HS-27A (cell line): ENCODE measurements around the gene RPTOR.

Experiments
- DNase-seq: peaks from one replicate; pipeline ENCODE4 v3.0.0-alpha.2; 2012; ENCODE audit warnings: low read depth, missing footprints

The RPTOR gene

DNA sequence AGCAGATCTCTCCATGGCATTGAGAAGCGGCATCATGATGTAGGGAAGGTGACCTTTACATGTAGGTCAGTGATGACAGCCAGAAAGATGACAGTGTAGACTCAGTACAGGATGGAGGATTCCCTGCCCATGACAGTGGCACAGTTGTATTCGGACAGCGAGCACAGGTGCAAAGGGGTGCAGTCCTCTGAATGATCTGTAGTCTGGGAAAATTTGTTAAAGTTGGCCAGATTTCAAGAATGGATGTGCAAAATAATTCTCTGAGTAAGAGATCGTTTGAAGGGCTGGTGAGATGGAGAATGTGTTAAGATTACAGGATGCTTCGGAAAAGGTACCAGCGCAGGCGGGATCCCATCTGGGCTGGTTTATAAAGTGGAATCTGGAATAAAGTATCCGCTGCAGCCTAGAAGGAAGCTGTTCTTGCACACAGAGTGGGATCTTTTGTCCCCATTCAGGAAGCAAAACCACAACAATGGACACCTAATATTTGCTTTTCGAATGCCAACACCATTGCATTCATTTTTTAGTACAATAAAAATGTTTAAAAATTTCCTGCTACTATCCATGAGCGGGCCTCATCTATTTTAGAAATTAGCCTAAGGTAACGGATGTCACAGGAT lies 101.2 kb downstream of the RPTOR start:
- no peak for DNase-seq

DNA sequence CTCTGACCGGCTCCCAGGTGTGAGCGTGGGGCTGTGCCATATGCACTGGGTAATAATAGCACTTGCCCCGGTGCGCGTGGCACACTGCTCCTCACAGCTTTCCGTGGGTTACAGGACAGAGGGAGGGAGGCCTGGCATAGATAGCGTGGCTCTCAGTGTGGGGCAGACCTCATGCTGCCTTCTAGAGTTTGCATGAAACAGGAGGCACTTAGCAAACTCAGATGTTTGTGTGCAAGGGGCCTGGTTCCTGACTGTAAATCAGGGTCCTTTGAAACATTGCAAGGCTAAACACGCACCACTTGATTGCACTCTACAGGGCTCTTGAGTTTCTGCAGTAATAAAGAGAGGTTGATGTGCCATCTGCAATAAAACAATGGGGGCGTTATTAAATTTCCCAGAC lies 101.7 kb downstream of the RPTOR start:
- DNase-seq: no peak

DNA sequence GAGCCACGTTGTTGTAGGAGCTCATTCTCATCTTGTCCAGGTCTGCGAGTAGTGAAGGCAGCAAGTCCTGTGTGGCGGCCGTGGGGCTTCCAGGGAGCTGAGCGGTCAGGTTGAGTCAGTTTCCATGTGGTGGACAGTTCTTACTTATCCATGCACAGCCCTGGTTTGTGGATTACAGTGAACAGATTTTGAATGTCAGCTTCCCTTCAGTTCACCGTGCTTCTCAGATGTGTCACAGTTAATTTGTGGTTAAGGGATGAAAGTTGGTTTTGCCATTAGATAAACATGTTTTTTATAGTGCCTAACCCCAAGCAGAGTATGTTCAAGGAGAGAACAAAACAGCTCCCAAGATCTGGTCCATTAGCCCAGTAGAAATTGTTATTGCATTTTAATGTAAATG lies 103.1 kb downstream of the RPTOR start:
- peak; percentile 35 for DNase-seq

DNA sequence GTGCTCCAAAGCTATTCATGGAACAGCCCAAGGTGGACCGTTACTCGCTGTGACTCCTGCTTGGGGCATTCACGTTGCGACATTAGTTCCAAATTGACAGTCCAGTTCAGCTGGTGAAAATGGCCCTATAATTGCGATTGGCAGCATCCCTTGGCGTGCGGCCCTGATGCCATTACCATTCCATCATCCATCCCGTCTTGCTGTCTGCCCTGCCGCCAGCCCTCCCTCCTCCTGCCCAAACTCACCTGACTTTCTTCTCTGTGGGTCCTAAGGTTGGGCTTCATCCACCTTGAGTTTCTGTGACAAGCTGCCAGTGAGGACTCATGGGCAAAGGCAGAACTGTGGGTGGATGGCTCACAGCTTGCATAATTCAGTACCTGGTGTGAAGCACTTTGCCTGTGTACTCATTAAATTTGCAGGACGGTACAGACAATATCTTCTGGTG lies 104.6 kb downstream of the RPTOR start:
- DNase-seq: no peak

DNA sequence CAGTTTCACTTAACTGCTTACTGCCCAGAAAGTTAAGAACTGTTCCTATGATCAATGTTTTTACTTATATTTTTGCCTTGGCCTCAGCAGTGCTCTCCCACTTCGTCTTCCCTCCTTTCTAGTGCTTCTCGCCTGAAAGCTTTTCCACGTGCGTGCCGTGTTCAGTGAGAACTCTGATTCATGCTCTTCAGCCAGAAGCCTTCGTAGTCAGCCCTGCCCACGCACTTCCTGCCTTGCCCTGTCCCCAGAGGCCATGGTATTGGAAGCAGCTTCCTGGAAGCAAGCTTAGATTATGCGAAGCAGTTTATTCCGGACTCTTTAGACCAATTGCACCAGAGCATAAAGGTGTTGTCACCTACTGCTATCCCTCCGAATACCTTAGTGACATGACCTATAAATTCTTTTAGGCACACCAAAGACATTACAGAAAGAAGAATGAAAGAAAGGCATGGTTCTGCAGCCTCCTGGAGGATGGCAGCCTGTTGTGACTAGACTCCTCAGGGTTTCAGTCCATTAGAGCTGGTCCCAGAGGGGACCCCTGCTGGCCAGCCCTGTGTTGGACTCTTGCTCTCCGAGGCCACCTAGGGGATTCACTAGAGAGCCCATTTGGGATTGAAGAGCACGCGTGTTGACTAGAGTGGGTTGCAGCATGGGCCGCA lies 105.2 kb downstream of the RPTOR start:
- DNase-seq: peak; percentile 14

DNA sequence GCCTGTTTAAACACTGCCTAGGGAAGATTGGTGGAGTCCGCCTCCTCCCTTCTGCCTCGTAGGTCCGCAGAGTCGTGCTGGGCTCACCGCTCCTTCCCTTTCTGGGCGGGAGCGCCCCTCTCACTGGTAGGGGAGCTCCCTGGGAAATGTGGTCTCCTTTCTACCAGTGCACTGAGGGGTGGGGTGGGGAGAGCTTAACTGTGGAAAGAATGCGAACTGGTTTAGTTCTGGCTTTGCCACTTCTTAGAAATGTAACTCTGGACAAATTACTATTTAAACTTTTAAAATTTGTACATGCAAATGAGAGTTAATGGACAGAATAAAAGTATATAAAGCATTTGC lies 105.7 kb downstream of the RPTOR start:
- no peak for DNase-seq

DNA sequence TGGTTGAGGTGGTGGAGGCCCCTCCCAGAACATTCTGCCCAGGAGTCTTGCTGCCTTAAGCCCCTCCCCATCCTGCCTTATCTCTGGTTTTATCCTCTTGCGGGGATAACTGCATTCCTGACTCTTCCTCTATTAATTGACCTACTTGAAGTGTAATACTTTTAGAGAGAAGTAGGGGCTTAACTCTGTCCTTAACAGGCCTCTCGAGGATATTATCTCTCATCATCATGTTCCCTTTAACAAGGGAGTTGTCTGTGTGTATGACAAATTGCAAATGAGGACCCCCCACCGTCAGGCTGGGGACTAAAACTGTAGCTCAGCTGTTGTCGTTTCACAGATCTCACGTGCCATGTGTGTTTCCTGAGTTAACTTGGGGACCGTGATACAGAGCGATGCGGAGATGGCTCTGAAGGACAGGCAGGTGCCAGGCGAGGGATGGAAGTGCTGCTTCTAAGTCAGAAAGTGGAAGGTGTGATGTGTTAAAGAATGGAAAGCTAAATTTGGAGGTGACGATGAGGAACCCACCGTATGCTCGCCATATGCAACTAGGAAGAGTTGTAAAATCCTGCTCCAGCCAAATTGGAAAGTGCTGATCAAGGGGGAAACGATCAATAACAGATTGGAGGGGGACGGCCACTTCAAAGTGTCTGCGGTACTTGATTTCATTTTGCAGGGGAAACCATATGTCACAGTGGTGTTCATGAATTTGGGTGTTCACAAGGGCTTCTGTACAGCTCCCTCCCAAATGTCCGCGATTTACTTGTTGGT lies 106.3 kb downstream of the RPTOR start:
- DNase-seq: no peak

DNA sequence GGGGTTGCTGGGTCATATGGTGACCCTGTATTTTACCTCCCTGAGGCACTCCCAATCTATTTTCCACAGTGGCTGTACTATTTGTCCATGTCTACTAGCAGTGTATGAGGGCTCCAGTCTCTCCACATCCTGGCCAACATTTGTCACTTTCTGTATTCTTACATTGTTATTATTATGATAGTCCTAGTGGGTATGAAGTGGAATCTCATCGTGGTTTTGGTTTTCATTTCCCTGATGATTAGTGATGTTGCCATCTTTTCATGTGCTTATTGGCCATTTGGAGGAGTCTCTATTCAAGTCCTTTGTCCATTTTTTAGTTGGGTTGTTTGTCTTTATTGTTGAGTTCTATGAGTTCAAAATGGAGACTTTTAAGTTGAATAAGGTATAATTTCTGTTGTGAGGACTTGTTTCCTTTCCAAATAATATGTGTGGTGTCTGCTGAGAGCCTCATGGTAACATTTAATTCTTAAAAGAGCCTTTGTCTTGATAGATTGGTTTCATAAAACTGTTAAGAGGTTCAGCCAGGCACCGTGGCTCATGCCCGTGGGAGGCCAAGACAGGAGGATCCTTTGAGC lies 108.2 kb downstream of the RPTOR start:
- DNase-seq: no peak

DNA sequence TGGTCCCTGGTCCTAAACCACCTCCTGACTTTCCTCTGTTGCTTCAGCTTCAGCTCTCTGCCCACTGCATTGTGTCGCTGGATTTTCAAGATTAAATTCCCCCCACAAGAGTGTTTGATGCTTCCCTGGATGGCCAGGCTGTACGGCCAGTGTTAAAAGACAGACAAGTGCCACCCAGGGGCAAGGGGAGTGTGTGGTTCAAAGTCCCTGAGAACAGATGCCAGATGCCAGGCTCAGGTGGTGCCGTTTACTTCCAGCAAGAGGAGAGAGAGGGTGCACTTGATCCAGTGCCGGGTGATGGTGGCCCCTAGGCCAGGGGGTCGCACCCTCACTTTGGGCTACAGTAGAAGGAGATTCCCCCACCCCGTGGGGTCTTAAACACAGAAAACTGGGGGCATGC lies 109.2 kb downstream of the RPTOR start:
- DNase-seq: no peak

DNA sequence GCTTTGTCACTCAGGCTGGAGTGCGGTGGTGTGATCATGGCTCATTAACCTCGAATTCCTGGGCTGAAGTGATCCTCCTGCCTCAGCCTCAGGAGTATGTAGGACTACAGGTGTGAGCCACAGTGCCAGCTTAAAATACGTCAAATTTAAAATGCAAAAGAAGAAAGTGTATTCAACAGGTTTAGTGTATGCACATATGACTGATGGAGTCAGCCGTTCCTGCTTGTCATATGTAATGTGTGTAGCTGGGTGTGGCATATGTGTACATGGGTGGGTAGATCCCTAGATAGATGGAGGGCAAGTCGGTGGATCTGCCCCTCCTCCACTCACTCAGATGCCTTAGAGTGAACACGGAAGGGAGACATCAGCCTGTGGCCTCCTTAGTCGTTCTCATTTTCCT lies 111.0 kb downstream of the RPTOR start:
- no peak for DNase-seq

DNA sequence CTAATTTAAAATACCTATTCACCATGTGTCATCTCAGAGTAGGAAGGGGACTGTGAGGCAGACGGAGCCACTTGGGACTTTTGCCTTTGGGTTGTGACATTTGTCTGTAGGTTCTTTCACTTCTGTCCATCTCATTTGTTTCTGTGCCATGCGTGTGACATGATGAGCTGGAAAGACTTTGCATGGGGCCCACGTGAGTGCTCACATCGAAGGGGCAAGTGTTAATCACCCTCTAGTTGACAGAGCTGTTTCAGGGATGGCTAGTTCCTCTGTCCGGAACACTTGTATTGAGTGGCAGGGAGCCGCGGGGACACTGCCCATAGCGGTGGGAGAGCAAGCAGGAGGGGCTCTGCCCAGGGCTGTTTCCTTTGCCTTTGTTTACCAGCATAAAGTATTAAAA lies 112.0 kb downstream of the RPTOR start:
- DNase-seq: no peak

DNA sequence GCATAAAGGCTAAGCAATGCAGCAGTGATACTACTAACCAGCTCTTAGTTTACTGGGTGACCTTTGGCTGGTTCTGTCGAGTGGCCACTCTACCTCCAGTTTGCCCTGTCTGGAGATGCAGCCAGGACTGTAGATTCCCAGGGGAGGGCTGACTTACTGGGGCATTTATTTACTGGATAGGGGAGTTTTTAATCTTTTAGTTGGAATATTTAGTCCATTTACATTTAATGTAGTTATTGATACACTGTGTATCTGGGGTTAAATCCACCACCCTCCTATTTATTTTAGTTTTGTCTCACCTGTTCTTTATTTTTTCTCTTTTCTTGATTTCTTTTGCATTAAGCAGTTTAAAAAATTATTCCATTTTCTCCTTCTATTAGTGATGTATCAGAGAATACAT lies 112.9 kb downstream of the RPTOR start:
- no peak for DNase-seq

DNA sequence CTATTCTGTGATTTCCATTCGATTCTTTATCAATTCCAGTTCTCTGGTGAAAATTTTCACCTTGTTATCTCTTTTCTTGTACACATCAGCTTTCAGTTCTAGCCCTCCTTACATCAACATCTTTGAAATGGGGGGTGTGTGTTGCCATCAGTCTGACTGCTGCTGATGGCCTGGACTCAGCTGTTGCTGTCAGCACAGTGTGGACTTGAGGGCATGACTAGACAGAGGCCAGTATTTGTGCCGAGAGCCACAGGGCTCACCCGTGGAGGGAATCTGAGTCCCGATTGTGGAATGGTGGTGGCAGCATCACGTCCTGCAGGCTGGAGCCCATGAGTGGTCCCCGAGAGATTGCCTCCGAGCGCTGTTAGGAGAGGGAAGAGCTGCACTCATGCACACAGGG lies 114.2 kb downstream of the RPTOR start:
- no peak for DNase-seq

DNA sequence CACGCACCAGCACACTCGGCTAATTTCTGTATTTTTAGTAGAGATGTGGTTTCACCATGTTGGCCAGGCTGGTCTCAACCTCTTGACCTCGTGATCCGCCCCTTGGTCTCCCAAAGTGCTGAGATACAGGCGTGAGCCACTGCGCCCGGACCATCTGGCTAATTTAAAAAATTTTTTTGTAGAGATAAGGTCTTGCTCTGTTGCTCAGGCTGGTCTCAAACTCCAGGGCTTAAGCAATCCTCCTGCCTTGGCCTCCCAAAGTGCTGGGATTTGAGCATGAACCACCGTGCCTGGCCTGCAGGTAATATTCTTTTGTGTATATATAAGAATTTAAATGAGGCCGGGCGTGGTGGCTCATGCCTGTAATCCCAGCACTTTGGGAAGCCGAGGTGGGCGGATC lies 115.0 kb downstream of the RPTOR start:
- no peak for DNase-seq

DNA sequence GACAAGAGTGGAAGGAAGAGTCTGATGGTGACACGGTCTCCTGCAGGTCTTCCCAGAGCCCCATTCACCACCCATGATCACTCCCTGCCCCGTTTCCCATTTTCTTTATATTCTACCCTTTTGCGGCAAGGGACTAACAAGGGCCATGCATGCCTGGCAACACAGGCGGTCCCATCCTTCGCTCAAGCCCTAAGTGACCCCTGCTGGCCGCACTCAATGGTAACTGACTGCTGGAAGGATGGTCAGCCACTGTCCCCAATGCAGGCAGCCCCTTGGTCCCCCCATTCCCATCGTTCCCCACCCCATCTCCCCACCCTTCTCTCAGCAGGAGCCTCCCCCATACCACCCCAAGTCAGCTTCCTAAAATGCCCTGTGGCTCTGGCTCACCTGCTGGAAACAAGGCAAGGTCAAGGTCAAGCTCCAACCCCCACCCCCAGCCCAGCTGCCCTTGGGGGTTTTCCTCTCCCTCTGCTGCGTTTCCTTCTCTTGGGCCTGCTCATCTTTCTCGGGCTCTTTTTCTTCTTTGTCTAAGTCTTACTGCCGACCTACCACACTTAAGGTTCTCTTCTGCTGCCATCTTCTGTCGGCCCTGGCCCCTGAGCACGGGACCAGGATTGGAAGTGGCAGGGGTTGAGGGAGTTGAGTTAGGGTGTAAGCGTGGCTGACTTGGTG lies 116.0 kb downstream of the RPTOR start:
- DNase-seq: no peak

DNA sequence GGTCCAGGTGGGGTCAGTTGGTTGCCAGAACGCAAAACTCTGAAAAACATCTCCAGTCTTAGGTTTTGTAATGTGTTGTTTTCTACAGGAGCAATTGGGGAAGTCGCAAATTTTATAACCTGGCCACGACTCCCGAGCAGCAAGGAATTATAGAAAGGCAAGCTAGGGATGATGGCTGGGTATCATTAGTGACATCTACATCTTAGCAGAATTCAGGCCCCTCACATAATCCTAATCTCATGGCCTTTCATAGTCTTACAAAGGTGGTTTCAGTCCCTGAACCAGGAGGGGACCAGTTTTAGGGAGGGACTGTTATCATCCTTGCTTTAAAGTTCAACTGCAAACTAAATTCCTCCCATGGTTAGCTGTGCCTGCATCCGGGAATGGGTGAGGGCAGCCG lies 117.9 kb downstream of the RPTOR start:
- DNase-seq: no peak

DNA sequence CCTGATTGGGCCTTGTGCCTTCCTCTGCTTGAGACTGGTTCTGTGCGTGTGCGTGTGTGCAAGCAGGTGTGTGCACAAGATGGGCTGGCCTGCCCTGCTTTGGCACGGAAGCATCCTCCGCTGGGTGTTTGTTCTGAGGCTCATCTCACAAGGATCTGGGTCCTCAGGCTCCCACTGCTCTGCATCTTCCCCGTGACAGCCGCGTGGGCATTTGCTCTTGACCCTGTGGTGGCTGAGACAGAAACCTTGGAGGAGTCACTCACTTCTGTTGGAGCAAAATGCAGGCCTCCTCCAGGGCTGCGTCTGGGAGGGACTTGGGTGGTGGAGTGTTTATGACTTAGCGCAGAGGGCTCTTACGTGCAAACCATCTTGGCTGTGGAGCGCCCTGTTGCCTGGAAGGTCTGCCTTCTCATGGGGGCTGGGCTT lies 119.2 kb downstream of the RPTOR start:
- DNase-seq: no peak

DNA sequence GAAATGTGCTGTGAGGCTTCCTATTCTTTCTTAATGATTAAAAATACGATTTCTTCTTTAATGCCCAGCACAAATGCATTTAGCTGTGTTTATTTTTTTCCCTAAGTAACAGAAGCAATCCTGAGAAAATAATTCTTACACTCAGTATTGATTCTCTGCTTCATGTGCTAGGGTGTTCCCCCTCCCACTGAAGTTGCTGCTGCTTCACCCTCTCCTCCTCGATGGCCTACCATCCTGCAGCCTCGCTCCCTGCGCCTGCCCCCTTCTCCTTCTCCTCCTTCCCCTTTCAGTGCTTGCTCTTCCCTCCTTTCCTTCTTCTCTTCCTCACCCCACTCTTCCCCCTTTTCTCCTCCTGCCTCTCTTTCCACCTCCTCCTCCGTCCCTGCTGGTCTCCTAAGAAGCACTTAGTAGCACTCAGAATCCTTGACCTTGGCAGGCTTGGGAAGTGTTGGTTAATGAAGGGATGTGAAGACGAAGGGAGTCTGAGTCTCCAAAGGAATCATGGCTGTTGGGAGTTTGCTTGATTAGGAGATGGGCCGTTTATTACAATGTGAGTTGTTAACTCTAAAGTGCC lies 119.7 kb downstream of the RPTOR start:
- DNase-seq: no peak

DNA sequence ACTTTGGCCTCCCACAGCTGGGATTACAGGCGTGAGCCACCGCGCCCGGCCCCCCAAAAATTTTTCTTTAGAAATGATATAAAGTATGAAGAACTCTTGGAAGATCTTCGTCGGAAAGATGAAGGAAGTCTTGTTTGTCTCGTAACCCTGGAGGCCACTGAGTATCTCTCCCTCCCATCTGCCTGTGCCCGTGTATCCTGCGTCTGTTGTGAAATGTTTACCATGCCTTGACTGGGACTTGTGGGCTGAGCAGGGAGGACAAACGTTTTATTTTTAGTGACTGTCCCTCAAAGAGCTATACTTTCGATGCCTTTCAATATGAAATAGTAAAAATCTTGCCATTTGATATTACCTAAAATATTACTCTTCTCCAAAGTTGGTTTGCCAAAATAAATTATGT lies 121.2 kb downstream of the RPTOR start:
- DNase-seq: no peak

DNA sequence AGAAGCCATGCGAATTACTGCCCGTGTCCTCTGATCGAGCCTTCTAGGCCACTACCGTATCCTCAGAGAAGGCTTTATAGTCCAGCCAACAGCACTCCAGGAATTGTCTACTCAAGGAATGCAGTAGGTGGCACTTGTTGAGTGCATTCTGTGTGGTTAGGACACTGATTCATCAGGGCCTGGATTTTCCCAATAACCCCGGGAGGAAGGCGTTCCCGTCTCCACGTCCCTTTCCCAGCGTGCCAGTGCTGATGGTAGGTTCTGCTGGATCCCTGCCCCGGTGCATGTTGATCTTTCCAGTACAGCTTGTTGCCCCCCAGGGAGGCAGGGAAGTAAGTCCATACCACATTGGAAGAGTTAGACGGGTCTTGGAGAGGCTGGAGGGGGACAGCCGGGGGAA lies 122.2 kb downstream of the RPTOR start:
- no peak for DNase-seq

DNA sequence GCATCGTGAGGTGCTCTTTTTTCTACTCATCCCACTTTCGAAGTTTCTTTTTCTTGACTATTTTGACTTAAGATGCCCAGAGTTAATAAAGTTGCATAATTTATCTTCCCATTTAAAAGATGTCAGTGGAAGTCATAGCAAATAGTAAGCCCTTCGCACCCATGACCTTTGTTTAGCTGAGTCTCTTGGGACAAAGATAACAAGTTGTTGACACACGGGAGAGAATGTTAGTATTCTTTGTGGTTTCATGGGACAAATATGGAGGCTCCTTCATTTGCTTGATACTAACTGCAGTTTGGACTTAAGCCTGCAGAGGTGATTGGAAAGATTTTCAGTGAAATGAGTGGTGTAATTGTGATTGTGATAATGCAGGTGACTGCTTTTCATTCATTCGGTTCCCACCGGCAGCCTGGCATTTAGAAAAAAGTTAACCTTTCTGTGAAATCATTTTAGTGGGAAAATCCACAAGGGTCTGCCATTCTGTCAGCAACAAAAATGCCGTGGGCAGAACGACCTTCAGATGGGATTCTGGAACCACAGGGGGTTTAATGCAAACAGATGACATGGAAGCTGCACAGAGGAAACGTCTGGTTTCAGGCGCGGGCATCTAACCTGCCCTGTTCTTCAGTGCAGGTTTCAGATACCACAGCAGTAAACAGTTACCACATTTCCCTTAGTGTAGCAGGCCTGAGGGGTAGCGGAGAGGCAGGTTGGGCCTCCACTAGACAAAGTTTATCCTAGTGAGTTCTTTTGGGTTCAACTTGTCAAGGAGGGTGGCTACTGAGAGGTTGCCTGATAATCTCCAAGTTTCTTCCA lies 123.0 kb downstream of the RPTOR start:
- DNase-seq: no peak
